Hepatic stellate cell (primary cell): ENCODE data around the gene UNC5B.

Source experiments
- DNase-seq: peaks from one replicate; pipeline ENCODE4 v3.0.0; 2011; ENCODE audit warnings: low spot score

Gene UNC5B

GRCh38 chr10:71239946-71240795 lies 27.8 kb downstream of the UNC5B start:
- DNase-seq, result no peak

- DNase-seq, result no peak
Measured at GRCh38 chr10:71241114-71241829, 28.9 kb downstream of the UNC5B start.

- peak; percentile 55 for DNase-seq
Measured at GRCh38 chr10:71241830-71242621, 29.7 kb downstream of the UNC5B start.

GRCh38 chr10:71242622-71243009 lies 30.2 kb downstream of the UNC5B start:
- no peak for DNase-seq

- no peak for DNase-seq
Measured at GRCh38 chr10:71243756-71244395, 31.5 kb downstream of the UNC5B start.

GRCh38 chr10:71244431-71245419 lies 32.4 kb downstream of the UNC5B start:
- peak; percentile 93 for DNase-seq

- no peak for DNase-seq
Measured at GRCh38 chr10:71245420-71246325, 33.3 kb downstream of the UNC5B start.

- no peak for DNase-seq
Measured at GRCh38 chr10:71246591-71247413, 34.4 kb downstream of the UNC5B start.

- no peak for DNase-seq
Measured at GRCh38 chr10:71247414-71247705, 35.0 kb downstream of the UNC5B start.

GRCh38 chr10:71247804-71248203 lies 35.4 kb downstream of the UNC5B start:
- DNase-seq, result no peak

GRCh38 chr10:71248210-71248609 lies 35.8 kb downstream of the UNC5B start:
- DNase-seq, result no peak

- DNase-seq, result no peak
Measured at GRCh38 chr10:71249996-71250395, 37.6 kb downstream of the UNC5B start.

GRCh38 chr10:71250405-71250804 lies 38.0 kb downstream of the UNC5B start:
- no peak for DNase-seq

GRCh38 chr10:71250842-71251241 lies 38.5 kb downstream of the UNC5B start:
- DNase-seq, result no peak

- no peak for DNase-seq
Measured at GRCh38 chr10:71251319-71251718, 38.9 kb downstream of the UNC5B start.

- DNase-seq, result no peak
Measured at GRCh38 chr10:71252220-71252619, 39.9 kb downstream of the UNC5B start.

GRCh38 chr10:71253981-71254818 lies 41.8 kb downstream of the UNC5B start:
- DNase-seq, result no peak
